ENCODE measurements around the gene HDX.
A peak's percentile ranks its signal among the peaks of the same experiment; 100 is the strongest.
"Not testable (repeated sequence)": the region's sequence is repeated elsewhere in the genome, so short reads cannot be mapped to it uniquely, and the experiment has no call there.

HDX gene, protein sequence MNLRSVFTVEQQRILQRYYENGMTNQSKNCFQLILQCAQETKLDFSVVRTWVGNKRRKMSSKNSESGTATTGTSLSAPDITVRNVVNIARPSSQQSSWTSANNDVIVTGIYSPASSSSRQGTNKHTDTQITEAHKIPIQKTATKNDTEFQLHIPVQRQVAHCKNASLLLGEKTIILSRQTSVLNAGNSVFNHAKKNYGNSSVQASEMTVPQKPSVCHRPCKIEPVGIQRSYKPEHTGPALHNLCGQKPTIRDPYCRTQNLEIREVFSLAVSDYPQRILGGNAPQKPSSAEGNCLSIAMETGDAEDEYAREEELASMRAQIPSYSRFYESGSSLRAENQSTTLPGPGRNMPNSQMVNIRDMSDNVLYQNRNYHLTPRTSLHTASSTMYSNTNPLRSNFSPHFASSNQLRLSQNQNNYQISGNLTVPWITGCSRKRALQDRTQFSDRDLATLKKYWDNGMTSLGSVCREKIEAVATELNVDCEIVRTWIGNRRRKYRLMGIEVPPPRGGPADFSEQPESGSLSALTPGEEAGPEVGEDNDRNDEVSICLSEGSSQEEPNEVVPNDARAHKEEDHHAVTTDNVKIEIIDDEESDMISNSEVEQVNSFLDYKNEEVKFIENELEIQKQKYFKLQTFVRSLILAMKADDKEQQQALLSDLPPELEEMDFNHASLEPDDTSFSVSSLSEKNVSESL
- 0.77 to 1.5 (median 1.0) reads per million in 3 donors for total RNA-seq

- peak within 1 kb of the TSS; percentile 33 for H3K27ac ChIP-seq (ENCODE audit: insufficient read depth, low read length, poor library complexity, severe bottlenecking)
- no peaks in the 10 kb centered on the region for H3K9me3 ChIP-seq (ENCODE audit: control insufficient read depth, low read length)
- H3K27me3 ChIP-seq (replicated peaks; ENCODE audit: control insufficient read depth, insufficient read depth, low read length, poor library complexity, severe bottlenecking), result no peaks in the 10 kb centered on the region
- DNase-seq, result peak in 2 of 3 donors; percentile 12 to 15
- H3K4me1 ChIP-seq (ENCODE audit: control insufficient read depth, insufficient read depth, low read length, poor library complexity, severe bottlenecking), result no peaks in the 10 kb centered on the region
- H3K36me3 ChIP-seq (ENCODE audit: control insufficient read depth, insufficient read depth, low read length), result no peaks in the 10 kb centered on the region
- H3K4me3 ChIP-seq (ENCODE audit: insufficient read depth, low read depth, low read length, poor library complexity, severe bottlenecking), result peak within 1 kb of the TSS; percentile 37
These were observed at the start of gene HDX for GRCh38 chrX:84501798-84502628. HDX (minus strand) TSS chrX:84502453; CDS start chrX:84475397, 27,056 bp downstream.

DNA sequence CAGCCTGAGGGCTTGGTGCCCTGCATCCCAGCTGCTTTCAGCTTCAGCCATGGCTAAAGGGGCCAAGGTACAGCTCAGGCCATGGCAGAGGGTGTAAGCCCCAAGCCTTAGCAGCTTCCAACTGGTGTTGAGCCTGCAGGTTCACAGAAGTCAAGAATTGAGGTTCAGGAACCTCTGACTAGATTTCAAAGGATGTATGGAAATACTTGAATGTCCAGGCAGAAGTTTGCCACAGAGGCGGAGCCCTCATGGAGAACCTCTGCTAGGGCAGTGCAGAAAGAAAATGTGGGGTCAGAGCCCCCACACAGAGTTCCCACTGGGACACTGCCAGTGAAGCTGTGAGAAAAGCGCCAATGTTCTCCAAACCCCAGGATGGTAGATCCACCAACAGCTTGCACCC is 39.1 kb upstream of the HDX start:
- not testable (repeated sequence) for H3K27me3 ChIP-seq (replicated peaks; ENCODE audit: control insufficient read depth, insufficient read depth, low read length, poor library complexity, severe bottlenecking); H3K4me3 ChIP-seq (ENCODE audit: insufficient read depth, low read depth, low read length, poor library complexity, severe bottlenecking); H3K36me3 ChIP-seq (ENCODE audit: control insufficient read depth, insufficient read depth, low read length); H3K4me1 ChIP-seq (ENCODE audit: control insufficient read depth, insufficient read depth, low read length, poor library complexity, severe bottlenecking); DNase-seq; H3K27ac ChIP-seq (ENCODE audit: insufficient read depth, low read length, poor library complexity, severe bottlenecking); H3K9me3 ChIP-seq (ENCODE audit: control insufficient read depth, low read length)

GRCh38 chrX:84537627-84538026 is 35.4 kb upstream of the HDX start:
- H3K4me1 ChIP-seq (ENCODE audit: control insufficient read depth, insufficient read depth, low read length, poor library complexity, severe bottlenecking); H3K27ac ChIP-seq (ENCODE audit: insufficient read depth, low read length, poor library complexity, severe bottlenecking); H3K9me3 ChIP-seq (ENCODE audit: control insufficient read depth, low read length); H3K4me3 ChIP-seq (ENCODE audit: insufficient read depth, low read depth, low read length, poor library complexity, severe bottlenecking); DNase-seq; H3K36me3 ChIP-seq (ENCODE audit: control insufficient read depth, insufficient read depth, low read length); H3K27me3 ChIP-seq (replicated peaks; ENCODE audit: control insufficient read depth, insufficient read depth, low read length, poor library complexity, severe bottlenecking): not testable (repeated sequence)

- DNase-seq, result no peak
- H3K27me3 ChIP-seq (replicated peaks; ENCODE audit: control insufficient read depth, insufficient read depth, low read length, poor library complexity, severe bottlenecking), result no peaks in the 10 kb centered on the region
These were observed 13.8 kb downstream of the HDX start for GRCh38 chrX:84488426-84488825.

GRCh38 chrX:84487365-84488353 is 14.6 kb downstream of the HDX start:
- Histone ChIP-seq H3K4me1 (ENCODE audit: control insufficient read depth, insufficient read depth, low read length, poor library complexity, severe bottlenecking) (no peaks in the 10 kb centered on the region), H3K27me3 (replicated peaks; ENCODE audit: control insufficient read depth, insufficient read depth, low read length, poor library complexity, severe bottlenecking) (no peaks in the 10 kb centered on the region), H3K36me3 (ENCODE audit: control insufficient read depth, insufficient read depth, low read length) (no peaks in the 10 kb centered on the region), H3K9me3 (ENCODE audit: control insufficient read depth, low read length) (no peaks in the 10 kb centered on the region), H3K27ac (ENCODE audit: insufficient read depth, low read length, poor library complexity, severe bottlenecking) (no peak overlapping the region), H3K4me3 (ENCODE audit: insufficient read depth, low read depth, low read length, poor library complexity, severe bottlenecking) (no peak overlapping the region)
- no peak for DNase-seq

More at GRCh38 chrX:84488426-84488825, 13.8 kb downstream of the HDX start:
- Histone ChIP-seq H3K36me3 (ENCODE audit: control insufficient read depth, insufficient read depth, low read length) (no peaks in the 10 kb centered on the region), H3K4me3 (ENCODE audit: insufficient read depth, low read depth, low read length, poor library complexity, severe bottlenecking) (no peak overlapping the region), H3K27ac (ENCODE audit: insufficient read depth, low read length, poor library complexity, severe bottlenecking) (no peak overlapping the region), H3K4me1 (ENCODE audit: control insufficient read depth, insufficient read depth, low read length, poor library complexity, severe bottlenecking) (no peaks in the 10 kb centered on the region), H3K9me3 (ENCODE audit: control insufficient read depth, low read length) (no peaks in the 10 kb centered on the region)

- Histone ChIP-seq H3K9me3 (ENCODE audit: control insufficient read depth, low read length) (no peaks in the 10 kb centered on the region), H3K36me3 (ENCODE audit: control insufficient read depth, insufficient read depth, low read length) (no peaks in the 10 kb centered on the region), H3K27ac (ENCODE audit: insufficient read depth, low read length, poor library complexity, severe bottlenecking) (no peak overlapping the region), H3K27me3 (replicated peaks; ENCODE audit: control insufficient read depth, insufficient read depth, low read length, poor library complexity, severe bottlenecking) (no peaks in the 10 kb centered on the region), H3K4me1 (ENCODE audit: control insufficient read depth, insufficient read depth, low read length, poor library complexity, severe bottlenecking) (no peaks in the 10 kb centered on the region), H3K4me3 (ENCODE audit: insufficient read depth, low read depth, low read length, poor library complexity, severe bottlenecking) (no peak overlapping the region)
- no peak for DNase-seq
These were observed 23.2 kb downstream of the HDX start for GRCh38 chrX:84479086-84479485.

DNA sequence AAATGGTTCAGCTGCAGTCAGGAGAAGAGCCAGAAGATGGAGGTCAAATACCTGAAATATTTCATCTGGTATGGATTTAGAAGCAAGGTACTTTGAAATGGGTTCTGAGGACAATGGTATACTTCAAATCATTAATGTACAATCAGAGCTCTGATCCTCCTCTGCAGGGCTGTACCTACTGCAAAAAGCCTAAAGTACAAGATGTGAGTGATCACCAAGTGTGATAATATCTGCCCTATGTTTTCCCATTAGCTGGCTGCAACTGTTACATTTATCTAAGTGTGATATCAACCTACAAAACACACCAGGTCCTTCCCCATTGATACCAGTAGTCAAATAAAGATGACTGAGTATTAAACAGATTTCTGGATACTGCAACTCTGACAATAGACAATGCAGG is 25.1 kb downstream of the HDX start:
- no peaks in the 10 kb centered on the region for H3K4me1 ChIP-seq (ENCODE audit: control insufficient read depth, insufficient read depth, low read length, poor library complexity, severe bottlenecking)
- no peaks in the 10 kb centered on the region for H3K9me3 ChIP-seq (ENCODE audit: control insufficient read depth, low read length)
- no peaks in the 10 kb centered on the region for H3K27me3 ChIP-seq (replicated peaks; ENCODE audit: control insufficient read depth, insufficient read depth, low read length, poor library complexity, severe bottlenecking)
- DNase-seq, result no peak
- no peak overlapping the region for H3K27ac ChIP-seq (ENCODE audit: insufficient read depth, low read length, poor library complexity, severe bottlenecking)
- H3K4me3 ChIP-seq (ENCODE audit: insufficient read depth, low read depth, low read length, poor library complexity, severe bottlenecking), result no peak overlapping the region
- H3K36me3 ChIP-seq (ENCODE audit: control insufficient read depth, insufficient read depth, low read length), result no peaks in the 10 kb centered on the region

GRCh38 chrX:84475596-84475995 is 26.7 kb downstream of the HDX start:
- H3K4me3 ChIP-seq (ENCODE audit: insufficient read depth, low read depth, low read length, poor library complexity, severe bottlenecking), result no peak overlapping the region
- no peaks in the 10 kb centered on the region for H3K27me3 ChIP-seq (replicated peaks; ENCODE audit: control insufficient read depth, insufficient read depth, low read length, poor library complexity, severe bottlenecking)
- no peaks in the 10 kb centered on the region for H3K9me3 ChIP-seq (ENCODE audit: control insufficient read depth, low read length)
- H3K4me1 ChIP-seq (ENCODE audit: control insufficient read depth, insufficient read depth, low read length, poor library complexity, severe bottlenecking), result no peaks in the 10 kb centered on the region
- no peak for DNase-seq
- H3K27ac ChIP-seq (ENCODE audit: insufficient read depth, low read length, poor library complexity, severe bottlenecking), result no peak overlapping the region
- H3K36me3 ChIP-seq (ENCODE audit: control insufficient read depth, insufficient read depth, low read length), result no peaks in the 10 kb centered on the region

DNA sequence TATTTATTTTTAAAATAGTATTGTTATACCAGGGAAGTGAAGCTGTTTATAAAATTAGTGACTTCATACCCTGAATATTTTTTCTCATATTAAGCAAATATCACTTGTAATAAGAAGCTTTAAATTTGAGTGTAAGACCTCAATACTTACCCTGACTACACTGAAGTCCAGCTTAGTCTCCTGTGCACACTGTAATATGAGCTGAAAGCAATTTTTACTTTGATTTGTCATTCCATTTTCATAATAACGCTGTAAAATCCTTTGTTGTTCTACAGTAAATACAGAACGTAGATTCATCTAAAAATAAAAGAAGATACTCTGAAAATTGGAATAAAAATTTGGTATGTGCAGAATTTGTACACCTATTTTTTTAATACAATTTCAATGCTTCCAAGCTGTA is 27.2 kb downstream of the HDX start:
- H3K4me3 ChIP-seq (ENCODE audit: insufficient read depth, low read depth, low read length, poor library complexity, severe bottlenecking), result no peak overlapping the region
- H3K27me3 ChIP-seq (replicated peaks; ENCODE audit: control insufficient read depth, insufficient read depth, low read length, poor library complexity, severe bottlenecking), result no peaks in the 10 kb centered on the region
- no peaks in the 10 kb centered on the region for H3K36me3 ChIP-seq (ENCODE audit: control insufficient read depth, insufficient read depth, low read length)
- DNase-seq, result no peak
- no peaks in the 10 kb centered on the region for H3K4me1 ChIP-seq (ENCODE audit: control insufficient read depth, insufficient read depth, low read length, poor library complexity, severe bottlenecking)
- no peak overlapping the region for H3K27ac ChIP-seq (ENCODE audit: insufficient read depth, low read length, poor library complexity, severe bottlenecking)
- no peaks in the 10 kb centered on the region for H3K9me3 ChIP-seq (ENCODE audit: control insufficient read depth, low read length)

Data from effector memory CD4-positive, alpha-beta T cell (primary cell).